Stimulated activated effector memory CD8-positive, alpha-beta T cell treated with anti-CD3 and anti-CD28 coated beads, Interleukin-12 subunit alpha, Interleukin-12 subunit beta, amount 100 ng/mL, for 72 hours (primary cell): ENCODE data around the gene CLASP2.
"Not testable (repeated sequence)": the region's sequence is repeated elsewhere in the genome, so short reads cannot be mapped to it uniquely, and the experiment has no call there.

Experiments
- ATAC-seq: fragments of 150-1000 bp; cut with Tn5 transposase; 2 replicates; pipeline ENCODE4 v1.10.0; 2021
- DNase-seq, 2 donors: peaks; one replicate each; pipeline ENCODE4 v3.0.0; 2021 to 2022; ENCODE audit warnings: low spot score in 2 of 2
- H3K27ac Mint-ChIP-seq: one replicate; pipeline ENCODE4 v1.8.0; 2022; ENCODE audit warnings: mild to moderate bottlenecking, mixed read lengths
- H3K36me3 Mint-ChIP-seq: one replicate; pipeline ENCODE4 v1.8.0; 2022; ENCODE audit warnings: mild to moderate bottlenecking, mixed read lengths
- H3K4me1 Mint-ChIP-seq: one replicate; pipeline ENCODE4 v1.8.0; 2022; ENCODE audit warnings: mixed read lengths
- H3K4me3 Mint-ChIP-seq: one replicate; pipeline ENCODE4 v1.8.0; 2022; ENCODE audit warnings: mild to moderate bottlenecking, mixed read lengths
- H3K9me3 Mint-ChIP-seq: one replicate; pipeline ENCODE4 v1.8.0; 2022; ENCODE audit warnings: mixed read lengths

Gene CLASP2

GRCh38 chr3:33659856-33660434 is 58.1 kb downstream of the CLASP2 start:
- ATAC-seq (no peak), DNase-seq (no peak)

GRCh38 chr3:33658991-33659848 is 58.8 kb downstream of the CLASP2 start:
- Mint-ChIP-seq H3K4me1 (peaks cover 7% of the 10 kb centered on the region), H3K4me3 (peak overlapping the region; percentile 16), H3K27ac (no peak overlapping the region), H3K9me3 (no peaks in the 10 kb centered on the region), H3K36me3 (peaks cover 19% of the 10 kb centered on the region)
- peak; percentile 86 for ATAC-seq
- no peak for DNase-seq

More at GRCh38 chr3:33659856-33660434, 58.1 kb downstream of the CLASP2 start:
- Mint-ChIP-seq H3K36me3 (peaks cover 19% of the 10 kb centered on the region), H3K27ac (no peak overlapping the region), H3K4me1 (peaks cover 6% of the 10 kb centered on the region), H3K9me3 (no peaks in the 10 kb centered on the region), H3K4me3 (peak overlapping the region; percentile 16)

- H3K27ac Mint-ChIP-seq: no peak overlapping the region
- DNase-seq (no peak), ATAC-seq (no peak)
- H3K36me3 Mint-ChIP-seq: peaks cover 19% of the 10 kb centered on the region
- peaks cover 12% of the 10 kb centered on the region for H3K4me1 Mint-ChIP-seq
- H3K4me3 Mint-ChIP-seq: peak overlapping the region; percentile 16
- no peaks in the 10 kb centered on the region for H3K9me3 Mint-ChIP-seq
Observed at GRCh38 chr3:33658621-33658990, 59.4 kb downstream of the CLASP2 start.

GRCh38 chr3:33658039-33658438 is 60.0 kb downstream of the CLASP2 start:
- no peak overlapping the region for H3K4me3 Mint-ChIP-seq
- ATAC-seq: no peak
- H3K4me1 Mint-ChIP-seq: peaks cover 12% of the 10 kb centered on the region
- H3K36me3 Mint-ChIP-seq: peaks cover 15% of the 10 kb centered on the region
- DNase-seq: no peak
- H3K9me3 Mint-ChIP-seq: no peaks in the 10 kb centered on the region
- H3K27ac Mint-ChIP-seq: no peak overlapping the region

- H3K4me1 Mint-ChIP-seq: peaks cover 28% of the 10 kb centered on the region
- ATAC-seq (no peak), DNase-seq (no peak)
- no peak overlapping the region for H3K4me3 Mint-ChIP-seq
- no peaks in the 10 kb centered on the region for H3K9me3 Mint-ChIP-seq
- no peak overlapping the region for H3K27ac Mint-ChIP-seq
- H3K36me3 Mint-ChIP-seq: no peaks in the 10 kb centered on the region
Observed at GRCh38 chr3:33652736-33653135, 65.3 kb downstream of the CLASP2 start.

- H3K4me1 Mint-ChIP-seq: peaks cover 28% of the 10 kb centered on the region
Observed at GRCh38 chr3:33651101-33651500, 67.0 kb downstream of the CLASP2 start.

GRCh38 chr3:33650495-33650894 is 67.6 kb downstream of the CLASP2 start:
- no peak for DNase-seq
- no peak overlapping the region for H3K4me3 Mint-ChIP-seq
- peaks cover 28% of the 10 kb centered on the region for H3K4me1 Mint-ChIP-seq
- H3K27ac Mint-ChIP-seq: no peak overlapping the region
- H3K9me3 Mint-ChIP-seq: no peaks in the 10 kb centered on the region
- ATAC-seq: no peak
- H3K36me3 Mint-ChIP-seq: no peaks in the 10 kb centered on the region

More at GRCh38 chr3:33651101-33651500, 67.0 kb downstream of the CLASP2 start:
- not testable (repeated sequence) for DNase-seq, H3K9me3 Mint-ChIP-seq, H3K27ac Mint-ChIP-seq, ATAC-seq, H3K4me3 Mint-ChIP-seq, H3K36me3 Mint-ChIP-seq

- Mint-ChIP-seq H3K36me3 (peaks cover 8% of the 10 kb centered on the region), H3K4me1 (peaks cover 29% of the 10 kb centered on the region), H3K4me3 (no peak overlapping the region), H3K9me3 (no peaks in the 10 kb centered on the region), H3K27ac (no peak overlapping the region)
- DNase-seq (no peak), ATAC-seq (peak; percentile 71)
Observed at GRCh38 chr3:33648793-33649192, 69.3 kb downstream of the CLASP2 start.

- no peak overlapping the region for H3K27ac Mint-ChIP-seq
- no peak for DNase-seq
- H3K4me3 Mint-ChIP-seq: no peak overlapping the region
- peaks cover 22% of the 10 kb centered on the region for H3K4me1 Mint-ChIP-seq
- H3K36me3 Mint-ChIP-seq: peaks cover 22% of the 10 kb centered on the region
- no peaks in the 10 kb centered on the region for H3K9me3 Mint-ChIP-seq
- no peak for ATAC-seq
Observed at GRCh38 chr3:33646406-33646805, 71.6 kb downstream of the CLASP2 start.

GRCh38 chr3:33645060-33645647 is 72.9 kb downstream of the CLASP2 start:
- peak; percentile 83 for ATAC-seq

GRCh38 chr3:33644582-33644981 is 73.5 kb downstream of the CLASP2 start:
- Mint-ChIP-seq H3K4me1 (peaks cover 14% of the 10 kb centered on the region), H3K9me3 (no peaks in the 10 kb centered on the region), H3K36me3 (peaks cover 22% of the 10 kb centered on the region), H3K27ac (no peak overlapping the region), H3K4me3 (no peak overlapping the region)
- DNase-seq (no peak), ATAC-seq (no peak)

More at GRCh38 chr3:33645060-33645647, 72.9 kb downstream of the CLASP2 start:
- Mint-ChIP-seq H3K27ac (no peak overlapping the region), H3K4me1 (peaks cover 15% of the 10 kb centered on the region), H3K9me3 (no peaks in the 10 kb centered on the region), H3K36me3 (peaks cover 22% of the 10 kb centered on the region), H3K4me3 (peak overlapping the region; percentile 44)
- no peak for DNase-seq

GRCh38 chr3:33642806-33643205 is 75.2 kb downstream of the CLASP2 start:
- Mint-ChIP-seq H3K27ac (no peak overlapping the region), H3K4me1 (peaks cover 7% of the 10 kb centered on the region), H3K4me3 (no peak overlapping the region), H3K9me3 (no peaks in the 10 kb centered on the region), H3K36me3 (peaks cover 22% of the 10 kb centered on the region)
- DNase-seq: no peak
- ATAC-seq: no peak

- peaks cover 22% of the 10 kb centered on the region for H3K36me3 Mint-ChIP-seq
- H3K4me3 Mint-ChIP-seq: no peak overlapping the region
- H3K4me1 Mint-ChIP-seq: peaks cover 1% of the 10 kb centered on the region
- H3K9me3 Mint-ChIP-seq: no peaks in the 10 kb centered on the region
- ATAC-seq: no peak
- no peak for DNase-seq
- no peak overlapping the region for H3K27ac Mint-ChIP-seq
Observed at GRCh38 chr3:33639889-33640288, 78.2 kb downstream of the CLASP2 start.

GRCh38 chr3:33637482-33637881 is 80.6 kb downstream of the CLASP2 start:
- H3K4me1 Mint-ChIP-seq: no peaks in the 10 kb centered on the region
- no peaks in the 10 kb centered on the region for H3K9me3 Mint-ChIP-seq
- H3K27ac Mint-ChIP-seq: no peak overlapping the region
- DNase-seq (no peak), ATAC-seq (no peak)
- peaks cover 1% of the 10 kb centered on the region for H3K36me3 Mint-ChIP-seq
- H3K4me3 Mint-ChIP-seq: no peak overlapping the region

- Mint-ChIP-seq H3K36me3 (peaks cover 9% of the 10 kb centered on the region), H3K4me3 (no peak overlapping the region), H3K4me1 (no peaks in the 10 kb centered on the region), H3K9me3 (no peaks in the 10 kb centered on the region), H3K27ac (no peak overlapping the region)
- no peak for DNase-seq
- ATAC-seq: no peak
Observed at GRCh38 chr3:33636125-33636850, 81.8 kb downstream of the CLASP2 start.
